GM18858 (cell line): ENCODE data around the gene AGBL4.

Experiments
- ATAC-seq: cut with Tn5 transposase; IDR thresholded peaks from one replicate; pipeline ENCODE4 v1.9.1; 2021; ENCODE audit not compliant: unreplicated experiment

AGBL4 gene

GRCh38 chr1:48953617-48954016, 1070.1 kb downstream of the AGBL4 start:
- no peak for ATAC-seq

- ATAC-seq = no peak
Observed at GRCh38 chr1:48948562-48948961, 1075.2 kb downstream of the AGBL4 start.

GRCh38 chr1:48947761-48948537, 1075.8 kb downstream of the AGBL4 start:
- no peak for ATAC-seq

GRCh38 chr1:48946070-48946469, 1077.7 kb downstream of the AGBL4 start:
- no peak for ATAC-seq

- no peak for ATAC-seq
Observed at GRCh38 chr1:48944811-48945210, 1078.9 kb downstream of the AGBL4 start.

- no peak for ATAC-seq
Observed at GRCh38 chr1:48943826-48944225, 1079.9 kb downstream of the AGBL4 start.

- no peak for ATAC-seq
Observed at GRCh38 chr1:48943393-48943792, 1080.4 kb downstream of the AGBL4 start.

- no peak for ATAC-seq
Observed at GRCh38 chr1:48940962-48941732, 1082.6 kb downstream of the AGBL4 start.

- ATAC-seq = no peak
Observed at GRCh38 chr1:48940354-48940753, 1083.4 kb downstream of the AGBL4 start.

GRCh38 chr1:48939828-48940227, 1083.9 kb downstream of the AGBL4 start:
- no peak for ATAC-seq

- no peak for ATAC-seq
Observed at GRCh38 chr1:48939042-48939441, 1084.7 kb downstream of the AGBL4 start.

GRCh38 chr1:48937732-48938131, 1086.0 kb downstream of the AGBL4 start:
- no peak for ATAC-seq

- ATAC-seq = no peak
Observed at GRCh38 chr1:48936436-48936835, 1087.3 kb downstream of the AGBL4 start.

- ATAC-seq = no peak
Observed at GRCh38 chr1:48932366-48932765, 1091.4 kb downstream of the AGBL4 start.

GRCh38 chr1:48931506-48932192, 1092.1 kb downstream of the AGBL4 start:
- no peak for ATAC-seq

- ATAC-seq = no peak
Observed at GRCh38 chr1:48930011-48930410, 1093.7 kb downstream of the AGBL4 start.

GRCh38 chr1:48924099-48924498, 1099.7 kb downstream of the AGBL4 start:
- no peak for ATAC-seq

GRCh38 chr1:48923116-48923515, 1100.6 kb downstream of the AGBL4 start:
- ATAC-seq = no peak

- no peak for ATAC-seq
Observed at GRCh38 chr1:48920851-48921250, 1102.9 kb downstream of the AGBL4 start.

- ATAC-seq = no peak
Observed at GRCh38 chr1:48917901-48918603, 1105.7 kb downstream of the AGBL4 start.

- no peak for ATAC-seq
Observed at GRCh38 chr1:48917070-48917454, 1106.7 kb downstream of the AGBL4 start.
